ENCODE data around the gene C4BPB.

C4BPB gene

DNA sequence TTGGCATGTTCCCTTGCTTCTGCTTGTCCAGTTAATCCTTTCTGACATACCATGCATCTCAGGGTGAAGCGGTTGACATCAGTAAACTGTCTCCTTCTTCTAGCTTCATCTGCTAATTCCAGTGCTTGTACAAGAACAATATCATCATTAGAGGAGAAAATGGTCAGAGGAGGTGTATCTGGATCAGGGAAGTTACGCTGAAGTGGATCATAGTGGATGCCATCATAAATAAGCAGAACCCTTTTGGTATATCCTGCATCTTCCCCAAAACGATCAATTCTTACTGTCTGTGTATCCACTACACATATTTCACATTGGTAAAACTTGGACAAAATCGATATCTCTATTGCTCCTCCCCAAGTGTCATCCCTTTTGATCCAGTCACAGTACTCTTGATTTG, 39.6 kb upstream of the C4BPB start:
- peak overlapping the region; percentile 95 for H3K4me3 ChIP-seq (ENCODE audit: insufficient read length, low read depth)
- H3K4me1 ChIP-seq (ENCODE audit: insufficient read depth, insufficient read length): peaks cover 2% of the 10 kb centered on the region
- no peak for DNase-seq (ENCODE audit: low read depth, low spot score)
- H3K36me3 ChIP-seq (ENCODE audit: insufficient read depth, insufficient read length, low read length): peaks cover 39% of the 10 kb centered on the region
- H3K27me3 ChIP-seq (ENCODE audit: insufficient read depth, insufficient read length): no peaks in the 10 kb centered on the region
- no peak overlapping the region for H3K9ac ChIP-seq (ENCODE audit: insufficient read length, low read depth)
- TF ChIP-seq SUZ12 (IDR thresholded peaks at IDR 0.05; ENCODE audit: extremely low read depth, insufficient read depth, insufficient read length) (no peak), YY1 (IDR thresholded peaks at IDR 0.05; ENCODE audit: insufficient read depth, insufficient read length) (no peak), ZNF274 (IDR thresholded peaks at IDR 0.05; ENCODE audit: low read depth, low read length) (no peak)
- no peaks in the 10 kb centered on the region for H3K9me3 ChIP-seq (ENCODE audit: insufficient read depth, low read length)

DNA sequence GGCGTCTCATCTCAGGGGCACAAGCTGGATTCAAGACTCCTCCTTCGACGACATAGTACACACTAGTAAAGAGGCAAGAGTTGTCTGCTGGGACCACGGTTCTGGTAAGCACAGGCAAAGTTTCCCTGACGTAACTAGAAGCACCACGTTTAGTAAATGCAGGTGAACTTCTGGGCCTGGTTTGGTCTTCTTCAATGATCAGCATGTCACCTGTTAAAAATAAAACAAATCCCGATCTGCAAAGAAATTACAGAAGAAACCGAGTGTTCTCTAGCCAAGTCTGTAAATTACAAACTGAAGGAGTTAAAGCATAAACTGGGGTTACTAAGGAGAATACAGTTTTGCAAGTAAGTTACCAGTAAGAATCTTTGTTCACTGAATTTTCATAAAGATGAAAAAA, 39.1 kb upstream of the C4BPB start:
- H3K9me3 ChIP-seq (ENCODE audit: insufficient read depth, low read length): no peaks in the 10 kb centered on the region
- TF ChIP-seq SUZ12 (IDR thresholded peaks at IDR 0.05; ENCODE audit: extremely low read depth, insufficient read depth, insufficient read length): no peak
- no peak for TF ChIP-seq YY1 (IDR thresholded peaks at IDR 0.05; ENCODE audit: insufficient read depth, insufficient read length)
- H3K4me1 ChIP-seq (ENCODE audit: insufficient read depth, insufficient read length): peaks cover 2% of the 10 kb centered on the region
- peak overlapping the region; percentile 95 for H3K4me3 ChIP-seq (ENCODE audit: insufficient read length, low read depth)
- no peaks in the 10 kb centered on the region for H3K27me3 ChIP-seq (ENCODE audit: insufficient read depth, insufficient read length)
- peak overlapping the region; percentile 17 for H3K9ac ChIP-seq (ENCODE audit: insufficient read length, low read depth)
- DNase-seq (ENCODE audit: low read depth, low spot score): no peak
- H3K36me3 ChIP-seq (ENCODE audit: insufficient read depth, insufficient read length, low read length): peaks cover 39% of the 10 kb centered on the region

- peaks cover 2% of the 10 kb centered on the region for H3K4me1 ChIP-seq (ENCODE audit: insufficient read depth, insufficient read length)
- peak overlapping the region; percentile 90 for H3K9ac ChIP-seq (ENCODE audit: insufficient read length, low read depth)
- peak overlapping the region; percentile 95 for H3K4me3 ChIP-seq (ENCODE audit: insufficient read length, low read depth)
- peak; percentile 47 for DNase-seq (ENCODE audit: low read depth, low spot score)
- TF ChIP-seq SUZ12 (IDR thresholded peaks at IDR 0.05; ENCODE audit: extremely low read depth, insufficient read depth, insufficient read length) (no peak), YY1 (IDR thresholded peaks at IDR 0.05; ENCODE audit: insufficient read depth, insufficient read length) (no peak), ZNF274 (IDR thresholded peaks at IDR 0.05; ENCODE audit: low read depth, low read length) (no peak)
- no peaks in the 10 kb centered on the region for H3K9me3 ChIP-seq (ENCODE audit: insufficient read depth, low read length)
- no peaks in the 10 kb centered on the region for H3K27me3 ChIP-seq (ENCODE audit: insufficient read depth, insufficient read length)
- peaks cover 39% of the 10 kb centered on the region for H3K36me3 ChIP-seq (ENCODE audit: insufficient read depth, insufficient read length, low read length)
Observed at GRCh38 chr1:207049974-207050391, 38.7 kb upstream of the C4BPB start.

GRCh38 chr1:207050480-207051190, 38.0 kb upstream of the C4BPB start:
- TF ChIP-seq SUZ12 (IDR thresholded peaks at IDR 0.05; ENCODE audit: extremely low read depth, insufficient read depth, insufficient read length) (no peak), YY1 (IDR thresholded peaks at IDR 0.05; ENCODE audit: insufficient read depth, insufficient read length) (peak; percentile 80), ZNF274 (IDR thresholded peaks at IDR 0.05; ENCODE audit: low read depth, low read length) (no peak)
- H3K4me1 ChIP-seq (ENCODE audit: insufficient read depth, insufficient read length): peaks cover 2% of the 10 kb centered on the region
- DNase-seq (ENCODE audit: low read depth, low spot score): peak; percentile 95
- no peaks in the 10 kb centered on the region for H3K9me3 ChIP-seq (ENCODE audit: insufficient read depth, low read length)
- no peaks in the 10 kb centered on the region for H3K27me3 ChIP-seq (ENCODE audit: insufficient read depth, insufficient read length)
- H3K36me3 ChIP-seq (ENCODE audit: insufficient read depth, insufficient read length, low read length): peaks cover 37% of the 10 kb centered on the region
- peak overlapping the region; percentile 95 for H3K4me3 ChIP-seq (ENCODE audit: insufficient read length, low read depth)
- peak overlapping the region; percentile 90 for H3K9ac ChIP-seq (ENCODE audit: insufficient read length, low read depth)

- Histone ChIP-seq H3K27me3 (ENCODE audit: insufficient read depth, insufficient read length) (no peaks in the 10 kb centered on the region), H3K36me3 (ENCODE audit: insufficient read depth, insufficient read length, low read length) (peaks cover 32% of the 10 kb centered on the region), H3K4me3 (ENCODE audit: insufficient read length, low read depth) (peak within 1 kb of the TSS; percentile 95), H3K9ac (ENCODE audit: insufficient read length, low read depth) (peak within 1 kb of the TSS; percentile 90), H3K4me1 (ENCODE audit: insufficient read depth, insufficient read length) (peaks cover 2% of the 10 kb centered on the region), H3K9me3 (ENCODE audit: insufficient read depth, low read length) (no peaks in the 10 kb centered on the region)
- DNase-seq (ENCODE audit: low read depth, low spot score): no peak
- TF ChIP-seq YY1 (IDR thresholded peaks at IDR 0.05; ENCODE audit: insufficient read depth, insufficient read length) (no peak), SUZ12 (IDR thresholded peaks at IDR 0.05; ENCODE audit: extremely low read depth, insufficient read depth, insufficient read length) (no peak)
Observed at GRCh38 chr1:207051191-207051943, 37.3 kb upstream of the C4BPB start, which contains the start of gene YOD1. TSS of gene YOD1 (minus strand) at chr1:207051208. CDS start at chr1:207051030, 178 bp downstream.

DNA sequence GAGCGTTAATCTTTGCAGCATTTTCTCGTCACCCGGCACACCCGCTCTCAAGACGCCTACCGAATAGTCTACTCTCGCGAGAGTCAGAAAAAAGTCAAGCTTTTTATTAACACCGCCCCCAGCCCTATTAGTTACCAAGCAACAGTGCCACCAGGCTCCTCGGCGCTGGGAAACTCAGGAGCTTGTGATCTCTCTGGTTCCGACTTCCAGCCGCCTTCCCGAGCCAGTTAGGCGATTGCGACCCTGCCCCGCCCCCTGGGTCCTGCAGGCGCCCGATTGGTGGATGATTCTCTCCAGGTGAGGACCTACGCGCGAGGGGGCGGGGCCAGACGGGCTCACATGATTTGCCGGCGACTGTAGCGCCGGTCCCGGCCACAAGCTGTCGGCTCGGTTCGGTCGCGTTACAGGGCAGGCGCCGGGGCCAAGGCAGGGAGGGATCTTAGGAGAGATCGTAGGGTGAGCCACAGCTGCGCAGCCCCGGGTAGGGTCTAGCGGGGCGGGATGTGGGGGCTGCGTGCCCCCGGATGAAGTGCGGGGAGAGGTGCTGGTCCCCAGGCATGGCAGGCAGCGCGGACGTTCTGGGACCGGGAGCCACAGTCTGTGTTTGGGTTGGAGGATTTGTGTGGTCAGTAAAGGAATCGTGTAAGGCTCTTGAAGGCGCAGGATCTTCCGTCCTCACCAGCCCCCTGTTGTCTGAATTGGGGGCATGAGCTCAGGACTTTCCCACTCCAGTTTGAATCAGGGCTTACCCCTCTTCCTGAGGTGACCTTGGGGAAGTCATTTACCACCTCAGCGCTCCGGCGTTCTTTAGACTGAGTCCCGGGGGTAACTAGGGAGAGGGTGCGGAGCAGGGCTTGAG, 35.5 kb upstream of the C4BPB start, which contains the start of gene PFKFB2:
Gene PFKFB2, plus strand, starts transcription at position 365 of the 859 bp plus-strand sequence. CDS start 1,443 bp downstream, outside the sequence.
- DNase-seq (ENCODE audit: low read depth, low spot score): peak; percentile 100
- Histone ChIP-seq H3K9ac (ENCODE audit: insufficient read length, low read depth) (peak within 1 kb of the TSS; percentile 91), H3K27me3 (ENCODE audit: insufficient read depth, insufficient read length) (no peaks in the 10 kb centered on the region), H3K4me3 (ENCODE audit: insufficient read length, low read depth) (peak within 1 kb of the TSS; percentile 84), H3K36me3 (ENCODE audit: insufficient read depth, insufficient read length, low read length) (peaks cover 15% of the 10 kb centered on the region), H3K9me3 (ENCODE audit: insufficient read depth, low read length) (no peaks in the 10 kb centered on the region), H3K4me1 (ENCODE audit: insufficient read depth, insufficient read length) (peaks cover 2% of the 10 kb centered on the region)
- no peak for TF ChIP-seq YY1 (IDR thresholded peaks at IDR 0.05; ENCODE audit: insufficient read depth, insufficient read length)
- no peak for TF ChIP-seq ZNF274 (IDR thresholded peaks at IDR 0.05; ENCODE audit: low read depth, low read length)
- TF ChIP-seq SUZ12 (IDR thresholded peaks at IDR 0.05; ENCODE audit: extremely low read depth, insufficient read depth, insufficient read length): no peak
